Naive thymus-derived CD8-positive, alpha-beta T cell (primary cell): ENCODE data around the gene MB. TPM values are rescaled to one million over a fixed set of nuclear protein-coding genes. Genes with fewer than 3 reads are reported as not detected.

Experiments used
- ATAC-seq, 2 donors: fragments of 150-1000 bp; cut with Tn5 transposase in 1 of 2; sonication (Bioruptor Pico), chemical (Tn5 transposase) in 1 of 2; 1 replicate in 1 of 2; 2 replicates in 1 of 2; pipeline ENCODE4 v1.10.0; 2021; ENCODE audit warnings: mild to moderate bottlenecking in 2 of 2, moderate library complexity in 2 of 2
- POLR2A ChIA-PET: fragments of 350-600 bp; sonication (Branson Sonifier 250); formaldehyde crosslinking; loops from one replicate; lab custom pipeline; 2021; ENCODE audit warnings: antibody characterized with exemption; lab: Charles Lee
- DNase-seq, 10 donors: peaks; one replicate each; pipeline versions ENCODE4 v3.0.0 to v3.0.0-alpha.2; 2020 to 2022
- H3K27ac Mint-ChIP-seq, 10 donors: one replicate each; pipeline ENCODE4 v1.8.0; 2020 to 2022; ENCODE audit warnings: mild to moderate bottlenecking in 10 of 10, mixed read lengths in 10 of 10, moderate library complexity in 4 of 10, inconsistent platforms in 1 of 10
- H3K27me3 Mint-ChIP-seq, 5 donors: one replicate each; pipeline ENCODE4 v1.8.0; 2021 to 2022; ENCODE audit warnings: mixed read lengths in 5 of 5
- H3K36me3 Mint-ChIP-seq, 3 donors: one replicate each; pipeline ENCODE4 v1.8.0; 2020 to 2022; ENCODE audit warnings: mixed read lengths in 3 of 3, mild to moderate bottlenecking in 2 of 3, inconsistent platforms in 1 of 3
- H3K4me1 Mint-ChIP-seq, 4 donors: one replicate each; pipeline ENCODE4 v1.8.0; 2021 to 2022; ENCODE audit warnings: mixed read lengths in 4 of 4
- H3K4me3 Mint-ChIP-seq, 10 donors: one replicate each; pipeline ENCODE4 v1.8.0; 2020 to 2022; ENCODE audit warnings: mild to moderate bottlenecking in 10 of 10, mixed read lengths in 10 of 10, moderate library complexity in 6 of 10, inconsistent platforms in 1 of 10
- H3K9me3 Mint-ChIP-seq, 9 donors: one replicate each; pipeline ENCODE4 v1.8.0; 2020 to 2022; ENCODE audit warnings: mixed read lengths in 9 of 9, mild to moderate bottlenecking in 3 of 9, inconsistent platforms in 1 of 9, moderate library complexity in 1 of 9
- polyA plus RNA-seq, 3 donors: library from polyadenylated mRNA; unstranded; fragments of 300-500 nt; fragmentation: Illumina TruSeq; gene quantifications; one replicate each; pipeline ENCODE4 v1.2.3, GENCODE V29; 2021
- total RNA-seq, 8 experiments: library from RNA in 2 of 8; stranded (reverse) in 2 of 8; gene quantifications; one replicate each; pipeline ENCODE4 v1.2.3 and lab custom pipeline; 2021 to 2026

Gene MB
- total and polyA plus RNA-seq, 5 experiments from 2014 or later: not detected

DNA sequence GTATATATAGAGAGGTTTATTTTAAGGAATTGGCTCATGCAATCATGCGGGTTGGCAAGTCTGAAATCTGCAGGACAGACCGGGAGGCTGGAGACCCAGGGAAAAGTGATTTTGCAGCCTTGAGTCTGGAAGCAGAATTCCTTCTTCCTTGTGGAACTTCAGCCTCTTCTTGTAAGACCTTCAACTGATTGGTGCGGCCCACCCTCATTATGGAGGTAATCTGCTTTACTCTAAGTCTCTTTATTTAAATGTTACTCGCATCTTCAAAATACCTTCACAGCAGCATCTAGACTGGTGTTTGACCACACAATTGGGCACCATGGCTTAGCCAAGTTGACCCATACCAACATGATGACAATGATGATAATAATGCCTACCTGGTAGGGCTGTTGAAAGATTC is 17.8 kb downstream of the MB start:
- Mint-ChIP-seq H3K4me1 (peaks cover 0 to 2% (median 0%) of the 10 kb centered on the region in 4 donors), H3K27ac (no peak overlapping the region), H3K27me3 (peaks cover 0 to 7% (median 0%) of the 10 kb centered on the region in 5 donors), H3K36me3 (peaks cover 0 to 1% (median 0%) of the 10 kb centered on the region in 3 donors), H3K4me3 (no peak overlapping the region), H3K9me3 (no peaks in the 10 kb centered on the region)
- POLR2A ChIA-PET: no interaction called here
- no peak for DNase-seq
- ATAC-seq: no peak

DNA sequence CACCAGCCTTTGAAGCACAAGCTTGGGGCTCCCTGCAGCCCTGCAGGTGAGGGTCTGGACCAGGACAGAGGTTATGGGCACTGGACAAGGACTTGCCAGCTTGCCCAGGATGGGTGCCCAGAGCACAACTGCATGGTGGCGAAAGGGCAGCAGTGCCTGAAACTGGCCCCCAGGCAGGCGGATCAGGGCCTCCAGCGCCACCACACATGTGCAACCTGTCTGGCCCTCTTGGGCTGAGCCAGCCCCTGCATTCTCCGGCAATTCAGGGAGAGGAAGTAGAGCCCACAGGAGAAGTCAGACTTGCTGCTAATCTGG is 18.8 kb downstream of the MB start:
- peaks cover 0 to 1% (median 0%) of the 10 kb centered on the region in 3 donors for H3K36me3 Mint-ChIP-seq
- H3K27me3 Mint-ChIP-seq: peaks cover 0 to 7% (median 0%) of the 10 kb centered on the region in 5 donors
- peaks cover 0 to 2% (median 0%) of the 10 kb centered on the region in 4 donors for H3K4me1 Mint-ChIP-seq
- DNase-seq (no peak), ATAC-seq (no peak)
- no peaks in the 10 kb centered on the region for H3K9me3 Mint-ChIP-seq
- H3K27ac Mint-ChIP-seq: no peak overlapping the region
- H3K4me3 Mint-ChIP-seq: no peak overlapping the region
- POLR2A ChIA-PET: no interaction called here

DNA sequence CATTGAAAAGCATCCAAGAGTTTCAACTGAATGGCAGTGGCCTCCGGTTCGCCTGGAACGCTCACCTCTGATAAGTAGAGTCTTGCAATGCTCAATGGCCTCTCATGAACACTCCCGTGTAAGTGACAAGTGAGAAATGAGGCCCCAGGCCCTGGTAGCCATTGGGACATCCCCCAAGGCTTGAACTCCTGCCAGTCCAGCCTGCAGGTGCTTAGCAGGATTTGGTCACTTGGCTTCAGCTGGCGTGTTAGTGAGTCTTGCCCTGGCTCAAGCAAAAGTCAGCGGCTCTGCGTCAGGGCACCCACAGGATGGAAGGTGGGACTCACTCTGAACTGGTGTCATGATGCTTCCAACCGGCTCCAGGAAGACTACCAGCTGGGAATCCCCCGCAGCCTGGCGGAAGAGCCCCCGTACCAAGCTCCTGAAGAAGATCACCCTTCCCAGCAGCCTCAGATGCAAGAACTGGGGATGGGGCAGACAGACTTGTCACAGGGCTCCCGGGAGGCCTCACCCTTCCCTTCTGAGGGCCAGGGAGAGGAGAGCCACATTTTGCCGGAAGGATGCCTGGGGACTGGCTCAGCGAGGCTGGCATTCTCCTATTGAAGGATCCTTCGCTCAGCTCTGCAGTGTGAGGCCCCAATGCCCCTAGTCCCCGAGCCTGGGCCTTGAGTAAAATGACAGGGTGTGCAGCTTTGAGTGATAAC is 19.3 kb downstream of the MB start:
- no peak for ATAC-seq
- POLR2A ChIA-PET: no interaction called here
- H3K27ac Mint-ChIP-seq: no peak overlapping the region
- no peak overlapping the region for H3K4me3 Mint-ChIP-seq
- H3K36me3 Mint-ChIP-seq: peaks cover 0 to 1% (median 0%) of the 10 kb centered on the region in 3 donors
- H3K27me3 Mint-ChIP-seq: peaks cover 0 to 7% (median 0%) of the 10 kb centered on the region in 5 donors
- no peaks in the 10 kb centered on the region for H3K4me1 Mint-ChIP-seq
- H3K9me3 Mint-ChIP-seq: no peaks in the 10 kb centered on the region
- DNase-seq: no peak

DNA sequence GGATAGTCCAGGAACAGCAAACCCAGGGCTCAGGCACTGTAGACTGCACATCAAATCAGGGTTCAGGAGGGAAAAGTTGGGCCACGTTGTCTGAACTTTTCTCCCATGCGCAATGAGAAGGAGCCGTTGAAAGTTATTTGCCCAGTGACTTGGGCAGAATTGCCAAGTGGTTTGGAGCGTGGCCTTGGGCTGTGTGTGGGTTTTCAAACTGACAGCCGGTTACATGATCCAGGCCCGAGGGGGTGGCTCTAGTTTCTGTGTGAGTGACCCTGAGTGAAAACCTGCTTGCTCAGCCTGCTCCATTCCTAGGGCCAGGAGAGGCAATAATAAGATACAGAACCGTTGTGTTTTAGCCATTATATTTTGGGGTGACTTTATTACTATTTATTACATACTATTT is 20.3 kb downstream of the MB start:
- Mint-ChIP-seq H3K27ac (no peak overlapping the region), H3K9me3 (no peaks in the 10 kb centered on the region), H3K36me3 (peaks cover 0 to 1% (median 0%) of the 10 kb centered on the region in 3 donors), H3K27me3 (peaks cover 0 to 14% (median 0%) of the 10 kb centered on the region in 5 donors), H3K4me1 (no peaks in the 10 kb centered on the region), H3K4me3 (no peak overlapping the region)
- DNase-seq (no peak), ATAC-seq (no peak)
- POLR2A ChIA-PET: no interaction called here

DNA sequence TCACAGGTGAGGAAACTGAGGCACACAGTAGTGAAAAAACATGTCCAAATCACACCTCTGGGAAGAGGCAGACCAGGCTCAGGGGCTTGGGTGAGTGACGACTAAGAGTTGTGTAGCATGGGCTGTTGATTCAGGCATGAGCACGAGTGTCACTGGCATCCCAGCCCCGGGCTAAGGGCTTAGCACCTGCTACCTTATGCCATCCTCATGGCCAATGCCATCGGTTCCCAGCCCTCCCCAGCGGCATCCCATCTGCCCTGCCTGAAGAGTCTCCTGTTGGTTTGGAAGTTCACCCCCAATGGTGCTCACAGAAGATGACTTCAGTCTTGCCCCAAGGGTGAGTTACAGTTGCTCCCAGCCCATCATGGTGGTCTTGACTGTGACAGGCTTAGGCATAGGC is 22.4 kb downstream of the MB start:
- H3K36me3 Mint-ChIP-seq: peaks cover 0 to 1% (median 0%) of the 10 kb centered on the region in 3 donors
- ATAC-seq (no peak), DNase-seq (no peak)
- H3K27me3 Mint-ChIP-seq: peaks cover 0 to 15% (median 0%) of the 10 kb centered on the region in 5 donors
- no peaks in the 10 kb centered on the region for H3K9me3 Mint-ChIP-seq
- no peaks in the 10 kb centered on the region for H3K4me1 Mint-ChIP-seq
- H3K27ac Mint-ChIP-seq: no peak overlapping the region
- POLR2A ChIA-PET: no interaction called here
- no peak overlapping the region for H3K4me3 Mint-ChIP-seq

DNA sequence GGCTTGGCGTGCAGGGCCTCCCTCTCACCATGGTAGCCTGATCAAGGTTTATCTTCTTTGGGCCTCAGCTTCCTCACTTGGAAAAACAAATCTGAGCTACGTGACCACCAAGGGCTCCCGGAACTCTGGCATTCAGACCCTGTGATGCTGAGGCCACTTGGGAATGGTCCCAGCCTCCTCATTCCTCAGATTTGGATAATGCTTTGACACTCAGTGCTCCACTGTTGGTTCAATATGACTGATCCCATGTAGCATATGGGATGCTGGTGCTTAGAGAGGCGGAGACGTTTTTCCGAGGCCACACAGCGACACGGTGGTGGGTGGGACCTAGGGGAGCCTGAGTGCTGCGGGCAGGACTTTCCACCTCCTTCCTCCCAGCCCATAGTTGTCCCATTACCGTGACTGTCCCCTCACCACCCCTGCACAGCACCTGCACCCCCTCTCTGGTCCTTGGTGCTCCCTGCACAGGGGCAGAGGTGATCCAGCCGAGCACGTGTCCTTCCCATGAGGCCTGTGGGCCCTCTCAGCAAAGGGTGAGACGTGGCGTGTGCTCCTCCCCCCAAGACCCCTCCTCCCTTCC is 23.1 kb downstream of the MB start:
- POLR2A ChIA-PET: no interaction called here
- Mint-ChIP-seq H3K4me3 (no peak overlapping the region), H3K27ac (no peak overlapping the region), H3K4me1 (no peaks in the 10 kb centered on the region), H3K9me3 (no peaks in the 10 kb centered on the region), H3K27me3 (peaks cover 0 to 15% (median 0%) of the 10 kb centered on the region in 5 donors), H3K36me3 (peaks cover 0 to 1% (median 0%) of the 10 kb centered on the region in 3 donors)
- DNase-seq (no peak), ATAC-seq (no peak)

DNA sequence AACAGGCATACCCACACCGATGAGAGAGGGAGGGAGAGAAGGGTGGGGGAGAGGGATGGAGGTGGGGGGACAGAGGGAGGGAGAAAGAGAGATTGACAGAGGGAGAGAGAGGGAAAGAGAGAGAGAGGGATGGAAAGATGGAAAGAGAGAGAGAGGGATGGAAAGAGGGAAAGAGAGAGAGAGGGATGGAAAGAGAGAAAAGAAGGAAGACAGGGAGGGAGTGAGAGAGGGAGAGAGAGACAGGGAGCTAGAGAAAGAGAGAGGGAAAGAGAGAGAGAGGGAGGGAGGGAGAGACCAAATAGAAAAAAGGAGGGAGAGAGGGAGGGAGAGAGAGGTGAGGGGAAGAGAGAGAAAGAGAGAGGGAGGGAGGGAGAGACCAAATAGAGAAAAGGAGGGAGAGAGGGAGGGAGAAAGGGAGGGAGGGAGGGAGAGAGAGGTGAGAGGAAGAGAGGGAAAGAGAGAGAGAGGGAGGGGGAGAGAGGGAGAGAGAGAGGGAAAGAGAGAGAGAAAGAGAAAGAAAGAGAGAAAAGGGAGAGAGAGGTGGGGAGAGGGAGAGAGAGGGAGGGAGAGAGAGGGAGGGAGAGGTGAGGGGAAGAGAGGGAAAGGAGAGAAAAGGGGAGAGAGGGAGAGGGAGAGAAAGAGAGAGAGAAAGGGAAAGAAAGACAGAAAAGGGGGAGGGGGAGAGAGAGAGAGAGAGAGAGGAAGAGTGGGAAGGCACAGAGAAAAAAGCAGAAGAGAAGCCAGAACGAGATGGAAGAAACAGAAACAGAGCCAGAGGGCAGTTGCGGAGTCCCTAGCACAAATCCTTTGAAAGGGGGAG is 23.8 kb downstream of the MB start:
- H3K4me1 Mint-ChIP-seq: no peaks in the 10 kb centered on the region
- no peaks in the 10 kb centered on the region for H3K9me3 Mint-ChIP-seq
- DNase-seq (no peak), ATAC-seq (no peak)
- POLR2A ChIA-PET: no interaction called here
- H3K36me3 Mint-ChIP-seq: peaks cover 0 to 1% (median 0%) of the 10 kb centered on the region in 3 donors
- H3K27ac Mint-ChIP-seq: no peak overlapping the region
- peaks cover 0 to 15% (median 0%) of the 10 kb centered on the region in 5 donors for H3K27me3 Mint-ChIP-seq
- no peak overlapping the region for H3K4me3 Mint-ChIP-seq

DNA sequence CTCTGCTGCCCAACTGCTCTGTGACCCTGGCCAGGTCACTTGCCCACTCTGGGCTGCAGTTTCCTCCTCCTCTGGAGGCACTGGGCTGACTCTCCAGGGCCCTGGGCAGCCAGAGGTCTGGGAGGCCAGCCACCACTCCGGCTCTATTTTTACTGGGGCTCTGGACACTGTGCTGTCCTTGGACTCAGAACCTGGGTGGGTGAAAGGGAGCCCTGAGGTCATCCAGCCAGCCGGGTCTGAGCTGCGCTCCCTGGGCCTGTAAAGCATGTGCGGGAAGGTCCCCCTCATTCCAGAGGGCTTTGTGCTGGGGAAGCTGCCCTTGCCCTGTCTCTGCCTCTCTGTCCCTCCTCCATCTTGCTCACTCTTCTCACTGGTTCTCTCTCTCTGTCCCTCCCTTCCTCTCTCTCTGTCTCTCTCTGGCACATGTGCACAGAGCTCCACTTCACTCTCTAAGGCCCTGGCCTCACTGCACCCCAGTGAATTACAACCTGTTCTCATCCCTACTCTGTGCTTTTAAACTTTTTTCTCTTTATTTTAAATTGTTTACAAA is 24.6 kb downstream of the MB start:
- Mint-ChIP-seq H3K27me3 (peaks cover 0 to 15% (median 0%) of the 10 kb centered on the region in 5 donors), H3K27ac (peak overlapping the region in 1 of 10 donors; percentile 24)

DNA sequence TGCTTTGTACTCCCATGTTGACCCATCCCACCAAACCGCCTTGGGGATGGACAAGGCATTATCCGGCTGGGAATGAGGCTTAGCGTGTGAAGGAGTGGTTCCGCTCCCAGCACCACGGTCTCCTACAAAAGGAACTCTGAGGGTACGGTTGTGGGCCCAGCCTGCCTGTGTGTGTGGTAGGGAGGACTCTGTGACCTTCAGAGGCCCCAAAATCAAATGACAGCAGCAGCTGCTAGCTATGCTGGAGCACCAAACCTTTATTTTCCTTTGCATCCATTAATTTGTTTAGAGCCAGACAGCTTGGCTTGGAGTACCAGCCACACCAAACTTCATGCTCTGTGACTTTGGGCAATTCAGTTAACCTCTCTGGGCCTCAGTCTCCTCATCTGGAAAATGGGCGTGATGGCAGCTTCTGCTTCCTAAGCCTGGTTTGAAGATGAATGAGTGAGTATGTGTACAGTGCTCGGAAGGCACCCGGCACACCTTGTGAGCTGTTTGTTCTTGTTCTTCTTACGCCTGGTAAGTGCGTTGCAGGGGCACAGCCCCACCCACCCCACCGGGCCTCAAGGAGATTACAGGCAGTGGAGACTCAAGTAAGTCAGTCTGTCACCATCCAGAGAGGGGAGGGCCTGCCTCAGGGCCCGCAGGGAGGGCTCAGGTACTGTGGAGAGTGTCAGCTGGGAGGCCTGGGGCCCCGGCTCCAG is 25.3 kb downstream of the MB start:
- ATAC-seq: no peak
- DNase-seq: no peak
- H3K4me1 Mint-ChIP-seq: no peaks in the 10 kb centered on the region
- H3K9me3 Mint-ChIP-seq: no peaks in the 10 kb centered on the region
- no peak overlapping the region for H3K27ac Mint-ChIP-seq
- POLR2A ChIA-PET: no interaction called here
- H3K4me3 Mint-ChIP-seq: no peak overlapping the region
- H3K36me3 Mint-ChIP-seq: peaks cover 0 to 1% (median 0%) of the 10 kb centered on the region in 3 donors
- peaks cover 0 to 15% (median 0%) of the 10 kb centered on the region in 5 donors for H3K27me3 Mint-ChIP-seq

More for the DNA sequence above, 24.6 kb downstream of the MB start:
- Mint-ChIP-seq H3K36me3 (peaks cover 0 to 1% (median 0%) of the 10 kb centered on the region in 3 donors), H3K4me3 (no peak overlapping the region), H3K4me1 (no peaks in the 10 kb centered on the region), H3K9me3 (no peaks in the 10 kb centered on the region)
- DNase-seq (no peak), ATAC-seq (no peak)
- POLR2A ChIA-PET: no interaction called here

DNA sequence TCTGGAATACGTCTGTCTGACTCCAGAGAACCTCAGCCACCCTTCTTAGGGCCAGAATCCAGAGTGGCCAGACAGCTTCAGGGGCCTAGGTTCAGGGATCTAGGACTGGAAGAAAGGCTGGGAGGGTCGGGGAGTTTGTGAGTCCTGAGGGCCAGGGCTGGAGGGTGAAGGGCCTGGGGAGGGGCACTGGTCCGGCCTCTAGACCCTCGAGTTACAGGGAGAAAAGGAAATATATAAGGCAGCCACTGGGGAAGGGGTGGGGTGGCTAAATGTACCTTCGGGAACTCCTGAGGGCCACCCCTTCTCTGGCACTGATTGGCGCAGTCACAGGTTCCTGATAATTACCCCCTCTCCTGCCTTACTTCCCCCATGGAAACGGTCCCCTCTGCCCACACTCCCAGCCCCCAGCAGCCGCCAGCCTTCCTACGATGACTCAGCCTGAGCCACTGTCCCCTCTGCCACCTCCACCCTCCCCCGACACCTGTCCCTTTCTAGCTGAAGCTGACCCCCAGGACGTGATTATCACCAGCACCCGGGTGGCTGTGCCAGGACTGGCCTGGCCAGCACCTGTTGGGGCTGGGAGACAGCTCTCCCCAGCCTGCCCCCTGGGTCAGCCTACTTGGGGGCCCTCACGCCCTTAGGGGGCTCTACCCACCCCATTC is 26.4 kb downstream of the MB start:
- Mint-ChIP-seq H3K36me3 (peaks cover 0 to 1% (median 0%) of the 10 kb centered on the region in 3 donors), H3K4me3 (no peak overlapping the region), H3K27me3 (peaks cover 0 to 15% (median 0%) of the 10 kb centered on the region in 5 donors), H3K9me3 (no peaks in the 10 kb centered on the region), H3K27ac (no peak overlapping the region), H3K4me1 (no peaks in the 10 kb centered on the region)
- no peak for ATAC-seq
- POLR2A ChIA-PET: no interaction called here
- DNase-seq: no peak

DNA sequence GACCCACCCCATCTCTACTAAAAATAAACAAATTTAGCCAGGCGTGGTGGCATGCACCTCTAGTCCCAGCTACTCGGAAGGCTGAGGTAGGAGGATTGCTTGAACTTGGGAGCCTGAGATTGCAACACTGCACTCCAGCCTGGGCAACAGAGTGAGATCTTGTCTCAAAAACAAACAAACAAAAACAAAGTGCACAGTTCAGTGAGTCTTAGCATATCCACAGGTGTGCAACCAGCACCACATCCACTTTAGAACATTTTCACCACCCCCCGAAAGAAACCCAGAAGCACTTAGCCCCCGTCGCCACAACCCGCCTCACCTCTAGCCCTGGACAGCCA is 27.4 kb downstream of the MB start:
- POLR2A ChIA-PET: no interaction called here
- H3K27me3 Mint-ChIP-seq: peaks cover 0 to 14% (median under 1%) of the 10 kb centered on the region in 5 donors
- H3K4me1 Mint-ChIP-seq: no peaks in the 10 kb centered on the region
- no peaks in the 10 kb centered on the region for H3K36me3 Mint-ChIP-seq
- no peak for ATAC-seq
- H3K9me3 Mint-ChIP-seq: no peaks in the 10 kb centered on the region
- no peak overlapping the region for H3K27ac Mint-ChIP-seq
- H3K4me3 Mint-ChIP-seq: no peak overlapping the region
- no peak for DNase-seq

DNA sequence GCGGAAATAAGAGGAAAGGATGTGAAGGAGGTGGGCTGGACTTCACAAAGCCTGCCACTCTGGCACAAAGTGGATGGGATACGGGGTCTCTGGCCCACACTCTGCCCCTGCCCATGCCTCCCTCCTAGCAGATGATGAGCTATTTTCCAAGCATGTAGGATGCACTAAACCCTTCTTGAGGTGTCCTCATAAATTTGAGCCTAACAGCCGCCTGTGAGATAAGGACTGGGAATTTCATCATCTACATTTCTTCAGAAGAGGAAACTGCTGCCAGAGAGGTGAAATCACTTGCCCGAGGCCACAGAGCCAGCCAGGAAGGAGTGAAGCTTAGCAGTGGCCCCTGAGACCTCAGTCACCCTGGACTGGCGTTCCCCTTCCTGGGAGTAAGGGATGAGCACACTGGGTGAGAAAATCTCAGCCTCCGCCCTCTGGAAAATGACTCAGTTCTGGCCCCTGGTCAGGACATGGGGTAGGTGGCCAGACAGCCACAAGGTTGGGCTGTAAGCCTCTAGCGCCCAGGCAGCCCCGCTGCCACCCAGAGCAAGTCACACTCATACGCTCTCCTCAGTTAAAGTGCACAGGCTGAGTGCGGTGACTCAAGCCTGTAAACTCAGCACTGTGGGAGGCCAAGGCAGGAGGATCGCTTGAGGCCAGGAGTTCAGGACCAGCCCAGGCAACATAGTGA is 27.9 kb downstream of the MB start:
- H3K9me3 Mint-ChIP-seq: no peaks in the 10 kb centered on the region
- ATAC-seq (no peak), DNase-seq (no peak)
- H3K4me1 Mint-ChIP-seq: no peaks in the 10 kb centered on the region
- peaks cover 0 to 14% (median 2%) of the 10 kb centered on the region in 5 donors for H3K27me3 Mint-ChIP-seq
- POLR2A ChIA-PET: no interaction called here
- H3K36me3 Mint-ChIP-seq: no peaks in the 10 kb centered on the region
- no peak overlapping the region for H3K4me3 Mint-ChIP-seq
- H3K27ac Mint-ChIP-seq: no peak overlapping the region
